HEK293T (cell line): ENCODE results near the gene WTIP.
A peak's percentile ranks its signal among the peaks of the same experiment; 100 is the strongest.

Experiments
- CTCF ChIA-PET: fragments of 350-600 bp; formaldehyde crosslinking; extraction: SDS; loops from one replicate; lab custom pipeline; 2021; ENCODE audit warnings: antibody characterized with exemption, inconsistent platforms; lab: Yijun Ruan, JAX
- POLR2A ChIA-PET: fragments of 350-600 bp; formaldehyde crosslinking; extraction: SDS; loops from one replicate; lab custom pipeline; 2020; ENCODE audit warnings: antibody characterized with exemption, inconsistent platforms; lab: Yijun Ruan, JAX
- DNase-seq: peaks from one replicate; pipeline ENCODE4 v3.0.0; 2012; ENCODE audit warnings: mixed read lengths; ENCODE audit errors: extremely low spot score
- ARNT ChIP-seq: fragments of 450-650 bp; IDR thresholded peaks from 2 replicates; pipeline ENCODE4 v1.6.1; 2017; ENCODE audit warnings: mild to moderate bottlenecking
- BHLHE40 ChIP-seq: fragments of 450-650 bp; IDR thresholded peaks from 2 replicates; pipeline ENCODE4 v1.6.1; 2016; ENCODE audit warnings: mild to moderate bottlenecking, moderate library complexity, borderline replicate concordance
- CTBP1 ChIP-seq: fragments of 450-650 bp; IDR thresholded peaks from 2 replicates; pipeline ENCODE4 v1.6.1; 2016; ENCODE audit warnings: borderline replicate concordance
- ELF4 ChIP-seq: fragments of 450-650 bp; IDR thresholded peaks from 2 replicates; pipeline ENCODE4 v1.6.1; 2017; ENCODE audit warnings: antibody characterized with exemption
- FOXA1 ChIP-seq: fragments of 450-650 bp; IDR thresholded peaks from 2 replicates; pipeline ENCODE4 v1.6.1; 2016; ENCODE audit warnings: mild to moderate bottlenecking
- FOXK2 ChIP-seq: fragments of 450-650 bp; IDR thresholded peaks from 2 replicates; pipeline ENCODE4 v1.6.1; 2016; ENCODE audit warnings: mild to moderate bottlenecking
- FOXM1 ChIP-seq: fragments of 450-650 bp; IDR thresholded peaks from 2 replicates; pipeline ENCODE4 v1.6.1; 2017; ENCODE audit warnings: mild to moderate bottlenecking, borderline replicate concordance
- HDGF ChIP-seq: fragments of 450-650 bp; IDR thresholded peaks from 2 replicates; pipeline ENCODE4 v1.6.1; 2017; ENCODE audit warnings: antibody characterized with exemption, borderline replicate concordance
- L3MBTL2 ChIP-seq: fragments of 450-650 bp; conservative IDR thresholded peaks from 2 replicates; pipeline ENCODE4 v1.6.1; 2016; ENCODE audit warnings: mild to moderate bottlenecking
- LEF1 ChIP-seq: fragments of 450-650 bp; IDR thresholded peaks from 2 replicates; pipeline ENCODE4 v1.6.1; 2017; ENCODE audit warnings: mild to moderate bottlenecking, borderline replicate concordance
- NFRKB ChIP-seq: fragments of 450-650 bp; IDR thresholded peaks from 2 replicates; pipeline ENCODE4 v1.6.1; 2016; ENCODE audit warnings: mild to moderate bottlenecking, moderate library complexity
- SP1 ChIP-seq: fragments of 450-650 bp; IDR thresholded peaks from 2 replicates; pipeline ENCODE4 v1.6.1; 2017
- SUZ12 ChIP-seq: fragments of 450-650 bp; IDR thresholded peaks from 2 replicates; pipeline ENCODE4 v1.6.1; 2016; ENCODE audit warnings: mild to moderate bottlenecking
- TARDBP ChIP-seq: fragments of 450-650 bp; IDR thresholded peaks from 2 replicates; pipeline ENCODE4 v1.6.1; 2016
- ZNF384 ChIP-seq: fragments of 450-650 bp; IDR thresholded peaks from 2 replicates; pipeline ENCODE4 v1.6.1; 2016
- TF ChIP-seq, protein P1 (sequence below): fragments of 450-650 bp; IDR thresholded peaks from 2 replicates; pipeline ENCODE4 v1.6.1; 2016

The WTIP gene

GRCh38 chr19:34499155-34499834, 17.7 kb downstream of the WTIP start:
- POLR2A ChIA-PET, result no interaction called here
- TF ChIP-seq FOXA1 (no peak), L3MBTL2 (no peak), TARDBP (no peak), SP1 (no peak), NFRKB (no peak)
- CTCF ChIA-PET, result no interaction called here
- DNase-seq, result no peak

GRCh38 chr19:34500656-34501120, 19.1 kb downstream of the WTIP start:
- POLR2A ChIA-PET, result no interaction called here
- CTCF ChIA-PET, result no interaction called here
- DNase-seq, result no peak
- TF ChIP-seq SUZ12 (no peak), FOXK2 (no peak), LEF1 (no peak), ELF4 (no peak), FOXA1 (no peak), ARNT (no peak), FOXM1 (no peak), SP1 (no peak), HDGF (no peak), TARDBP (no peak), L3MBTL2 (no peak), CTBP1 (no peak), BHLHE40 (no peak), NFRKB (no peak), ZNF384 (no peak)
- TF ChIP-seq, protein P1, sequence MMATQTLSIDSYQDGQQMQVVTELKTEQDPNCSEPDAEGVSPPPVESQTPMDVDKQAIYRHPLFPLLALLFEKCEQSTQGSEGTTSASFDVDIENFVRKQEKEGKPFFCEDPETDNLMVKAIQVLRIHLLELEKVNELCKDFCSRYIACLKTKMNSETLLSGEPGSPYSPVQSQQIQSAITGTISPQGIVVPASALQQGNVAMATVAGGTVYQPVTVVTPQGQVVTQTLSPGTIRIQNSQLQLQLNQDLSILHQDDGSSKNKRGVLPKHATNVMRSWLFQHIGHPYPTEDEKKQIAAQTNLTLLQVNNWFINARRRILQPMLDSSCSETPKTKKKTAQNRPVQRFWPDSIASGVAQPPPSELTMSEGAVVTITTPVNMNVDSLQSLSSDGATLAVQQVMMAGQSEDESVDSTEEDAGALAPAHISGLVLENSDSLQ, result no peak

DNA sequence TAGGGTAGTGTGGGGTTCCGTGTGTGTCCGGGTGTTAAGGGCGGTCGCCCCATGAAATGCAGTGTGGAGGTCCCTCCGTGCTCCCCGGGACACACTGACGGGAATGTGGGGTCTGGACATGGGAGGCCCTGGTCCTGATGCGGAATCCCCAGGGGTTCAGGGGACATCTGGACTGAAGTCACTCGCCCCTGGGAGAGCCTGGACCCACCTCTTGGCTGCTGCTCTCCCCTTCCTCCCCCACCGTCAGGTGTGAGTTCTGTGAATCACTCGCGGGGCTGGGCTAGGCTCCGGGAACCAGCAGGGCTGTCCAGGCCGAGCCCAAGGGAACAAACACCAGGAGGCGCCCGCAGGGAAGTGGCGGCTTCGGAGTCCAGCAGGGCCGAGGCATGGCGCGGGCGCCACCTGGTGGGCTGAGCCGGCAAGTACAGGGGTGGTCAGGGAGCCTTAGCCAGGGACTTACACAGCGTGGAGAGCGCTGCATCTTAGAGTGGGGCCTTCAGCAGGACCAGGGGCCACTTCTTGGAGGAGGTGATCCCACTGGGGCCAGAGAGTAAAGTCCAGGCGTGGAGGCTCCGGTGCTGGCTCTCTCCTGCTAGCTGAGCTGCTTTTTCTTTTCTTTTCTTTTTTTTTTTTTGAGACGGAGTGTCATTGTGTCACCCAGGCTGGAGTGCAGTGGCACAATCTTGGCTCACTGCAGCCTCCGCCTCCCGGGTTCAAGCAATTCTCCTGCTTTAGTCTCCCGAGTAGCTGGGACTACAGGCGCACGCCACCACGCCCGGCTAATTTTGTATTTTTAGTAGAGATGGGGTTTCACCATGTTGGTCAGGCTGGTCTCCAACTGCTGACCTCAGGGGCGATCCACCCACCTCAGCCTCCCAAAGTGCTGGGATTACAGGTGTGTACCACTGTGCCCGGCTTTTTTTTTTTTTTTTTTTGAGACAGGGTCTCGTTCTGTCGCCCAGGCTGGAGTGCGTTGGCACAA, 20.1 kb downstream of the WTIP start:
- CTCF ChIA-PET, result no interaction called here
- peak; percentile 95 for DNase-seq
- POLR2A ChIA-PET, result no interaction called here
- TF ChIP-seq ARNT (peak; percentile 16; the same call in 1 of the 2 replicates), TARDBP (no peak)

- no peak for DNase-seq
- POLR2A ChIA-PET, result no interaction called here
- no peak for TF ChIP-seq CTBP1
- CTCF ChIA-PET, result no interaction called here
These were observed 21.2 kb downstream of the WTIP start for GRCh38 chr19:34502582-34503411.

DNA sequence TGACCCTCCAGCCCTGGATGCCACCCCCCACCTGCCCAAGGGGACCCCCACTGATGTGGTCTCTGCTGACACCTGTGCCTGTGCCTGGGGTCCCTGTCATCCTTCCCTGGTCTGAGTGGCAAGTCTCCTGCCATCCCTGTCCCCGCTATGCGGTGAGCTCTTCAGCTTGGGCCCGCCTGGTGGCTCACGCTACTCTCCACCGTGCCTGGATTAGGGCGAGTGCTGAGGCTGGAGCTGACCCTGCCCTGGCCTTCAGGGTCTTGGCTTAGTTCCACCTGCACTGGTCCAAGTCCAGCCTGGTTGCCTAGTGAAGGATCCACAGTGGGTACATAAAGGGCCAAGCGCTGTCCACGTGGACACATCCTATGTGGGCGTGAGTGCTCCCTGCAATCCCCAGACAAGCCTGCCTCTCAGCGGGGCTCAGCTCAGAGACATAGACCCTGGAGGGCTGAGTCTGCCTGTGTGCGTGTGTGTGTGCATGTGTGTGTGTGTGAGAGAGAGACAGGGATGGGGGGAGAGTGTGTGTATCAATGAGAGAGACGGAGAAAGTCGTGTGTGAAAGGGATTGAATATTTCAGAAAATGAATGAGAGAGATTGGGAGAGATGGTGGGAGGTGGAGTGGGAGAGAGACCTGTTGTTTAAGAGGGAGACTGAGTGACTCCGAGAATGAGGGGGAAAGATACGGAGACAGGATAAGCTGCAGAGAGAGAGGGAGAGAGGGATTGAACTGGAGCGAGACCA, 22.1 kb downstream of the WTIP start:
- no peak for DNase-seq
- TF ChIP-seq CTBP1 (no peak), TARDBP (peak; percentile 42; the same call in 1 of the 2 replicates)
- POLR2A ChIA-PET, result no interaction called here
- CTCF ChIA-PET, result no interaction called here

- ChIA-PET CTCF (no interaction called here), POLR2A (no interaction called here)
- no peak for DNase-seq
- TF ChIP-seq TARDBP (no peak), FOXM1 (no peak), SP1 (no peak), ARNT (no peak), LEF1 (no peak), BHLHE40 (no peak), FOXA1 (no peak), SUZ12 (no peak), ELF4 (no peak), CTBP1 (no peak), HDGF (no peak), L3MBTL2 (no peak), ZNF384 (no peak), FOXK2 (no peak), NFRKB (no peak)
- TF ChIP-seq, protein P1, result no peak
These were observed 22.8 kb downstream of the WTIP start for GRCh38 chr19:34504273-34504808.
